Breast epithelium (tissue), 4 donors: Measurements from ENCODE around the gene TSPAN2. TPM values are rescaled to one million over a fixed set of nuclear protein-coding genes. Genes with fewer than 3 reads are reported as not detected.
A peak's percentile ranks its signal among the peaks of the same experiment; 100 is the strongest.

Experiments used
- DNase-seq, 2 donors: peaks; one replicate each; pipeline ENCODE4 v3.0.0-alpha.2; 2019; ENCODE audit warnings: low spot score in 2 of 2
- H3K27ac ChIP-seq, 2 donors: fragments of 200-600 bp; sonication (generic) in 1 of 2; one replicate each; pipeline ENCODE4 v1.5.1; 2016 to 2019; ENCODE audit warnings: mild to moderate bottlenecking in 1 of 2
- H3K27me3 ChIP-seq, 2 donors: fragments of 200-600 bp; sonication (generic) in 1 of 2; one replicate each; pipeline versions ENCODE4 v1.5.1 to v1.6.0; 2017 to 2019; ENCODE audit warnings: control low read depth in 1 of 2, mild to moderate bottlenecking in 1 of 2
- H3K36me3 ChIP-seq: fragments of 200-600 bp; one replicate; pipeline ENCODE4 v1.5.1; 2019
- H3K4me1 ChIP-seq, 2 donors: fragments of 200-600 bp; sonication (generic); one replicate each; pipeline ENCODE4 v1.5.1; 2016 to 2019; ENCODE audit warnings: control low read depth in 1 of 2
- H3K4me3 ChIP-seq, 3 donors: fragments of 200-600 bp; sonication (generic); 1 replicate in 2 of 3; 2 replicates in 1 of 3; pipeline ENCODE4 v1.5.1; 2016 to 2019; ENCODE audit warnings: mild to moderate bottlenecking in 3 of 3, moderate library complexity in 2 of 3
- H3K9me3 ChIP-seq, 2 donors: fragments of 200-600 bp; sonication (generic) in 1 of 2; one replicate each; pipeline ENCODE4 v1.5.1; 2016 to 2019; ENCODE audit warnings: control low read depth in 1 of 2
- POLR2A ChIP-seq: fragments of 450-650 bp; IDR thresholded peaks from one replicate; pipeline ENCODE4 v1.6.1; 2016; ENCODE audit warnings: antibody characterized with exemption, mild to moderate bottlenecking, moderate library complexity
- POLR2AphosphoS5 ChIP-seq, 3 donors: sonication (generic); formaldehyde crosslinking; IDR thresholded peaks; one replicate each; pipeline ENCODE4 v1.6.1; 2017; ENCODE audit warnings: antibody characterized with exemption in 3 of 3
- intact Hi-C: fragments of 100-400 bp; cut with DNase I; formaldehyde crosslinking; loops from one replicate; pipeline ENCODE4 v1.15.1; 2023; ENCODE audit warnings: low total_unique reads
- total RNA-seq, 3 donors: library from RNA; depleted of rRNA; stranded (reverse); fragments of >200 nt; gene quantifications; one replicate each; pipeline ENCODE4 v1.1.0, GENCODE V29; 2016
- TF ChIP-seq, protein P1 (sequence below), 3 donors: fragments of 450-650 bp; IDR thresholded peaks; one replicate each; pipeline ENCODE4 v1.5.1; 2016 to 2017; ENCODE audit warnings: antibody characterized with exemption in 3 of 3, mild to moderate bottlenecking in 3 of 3, moderate library complexity in 3 of 3

TSPAN2 gene
- total RNA-seq, 3 donors from 2014 or later = 2.6 to 9.7 (median 3.7) TPM

- intact Hi-C loops = no loop called here
- H3K4me1 ChIP-seq = no peaks in the 10 kb centered on the region
- H3K9me3 ChIP-seq = no peaks in the 10 kb centered on the region
- peaks cover 0 to 5% of the 10 kb centered on the region in 2 donors for H3K27me3 ChIP-seq
- no peak overlapping the region for H3K4me3 ChIP-seq
- DNase-seq = no peak
- TF ChIP-seq POLR2A (no peak), POLR2AphosphoS5 (IDR thresholded peaks at IDR 0.05) (no peak)
- TF ChIP-seq, protein P1, sequence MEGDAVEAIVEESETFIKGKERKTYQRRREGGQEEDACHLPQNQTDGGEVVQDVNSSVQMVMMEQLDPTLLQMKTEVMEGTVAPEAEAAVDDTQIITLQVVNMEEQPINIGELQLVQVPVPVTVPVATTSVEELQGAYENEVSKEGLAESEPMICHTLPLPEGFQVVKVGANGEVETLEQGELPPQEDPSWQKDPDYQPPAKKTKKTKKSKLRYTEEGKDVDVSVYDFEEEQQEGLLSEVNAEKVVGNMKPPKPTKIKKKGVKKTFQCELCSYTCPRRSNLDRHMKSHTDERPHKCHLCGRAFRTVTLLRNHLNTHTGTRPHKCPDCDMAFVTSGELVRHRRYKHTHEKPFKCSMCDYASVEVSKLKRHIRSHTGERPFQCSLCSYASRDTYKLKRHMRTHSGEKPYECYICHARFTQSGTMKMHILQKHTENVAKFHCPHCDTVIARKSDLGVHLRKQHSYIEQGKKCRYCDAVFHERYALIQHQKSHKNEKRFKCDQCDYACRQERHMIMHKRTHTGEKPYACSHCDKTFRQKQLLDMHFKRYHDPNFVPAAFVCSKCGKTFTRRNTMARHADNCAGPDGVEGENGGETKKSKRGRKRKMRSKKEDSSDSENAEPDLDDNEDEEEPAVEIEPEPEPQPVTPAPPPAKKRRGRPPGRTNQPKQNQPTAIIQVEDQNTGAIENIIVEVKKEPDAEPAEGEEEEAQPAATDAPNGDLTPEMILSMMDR (IDR thresholded peaks at IDR 0.05) = no peak
- no peaks in the 10 kb centered on the region for H3K36me3 ChIP-seq
- no peak overlapping the region for H3K27ac ChIP-seq
Observed at GRCh38 chr1:115091572-115091971, 2.3 kb upstream of the TSPAN2 start.

DNA sequence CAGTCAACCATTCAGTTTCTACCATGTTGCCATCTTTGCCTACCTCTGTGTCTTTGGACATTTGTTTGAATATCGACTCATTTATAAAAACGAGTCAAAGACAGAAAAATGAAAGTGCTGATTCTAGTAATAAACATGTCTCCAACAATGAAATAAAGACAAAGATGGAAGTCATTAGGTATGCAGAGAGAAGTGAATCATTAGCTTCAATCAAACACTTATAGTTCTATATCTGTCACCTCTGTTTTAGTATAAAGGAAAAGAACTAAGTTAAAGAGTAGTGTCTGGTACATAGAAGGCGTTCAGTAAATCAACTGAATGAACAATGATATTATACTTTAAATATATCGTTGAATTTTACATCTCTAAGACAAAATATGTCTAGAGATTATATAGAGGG, 1.7 kb upstream of the TSPAN2 start:
- H3K27ac ChIP-seq = no peak overlapping the region
- no peak for DNase-seq
- no peaks in the 10 kb centered on the region for H3K4me1 ChIP-seq
- H3K9me3 ChIP-seq = no peaks in the 10 kb centered on the region
- no peaks in the 10 kb centered on the region for H3K36me3 ChIP-seq
- TF ChIP-seq POLR2A (no peak), POLR2AphosphoS5 (IDR thresholded peaks at IDR 0.05) (no peak)
- TF ChIP-seq, protein P1 (IDR thresholded peaks at IDR 0.05) = no peak
- intact Hi-C loops = no loop called here
- peaks cover 0 to 5% of the 10 kb centered on the region in 2 donors for H3K27me3 ChIP-seq
- no peak overlapping the region for H3K4me3 ChIP-seq

DNA sequence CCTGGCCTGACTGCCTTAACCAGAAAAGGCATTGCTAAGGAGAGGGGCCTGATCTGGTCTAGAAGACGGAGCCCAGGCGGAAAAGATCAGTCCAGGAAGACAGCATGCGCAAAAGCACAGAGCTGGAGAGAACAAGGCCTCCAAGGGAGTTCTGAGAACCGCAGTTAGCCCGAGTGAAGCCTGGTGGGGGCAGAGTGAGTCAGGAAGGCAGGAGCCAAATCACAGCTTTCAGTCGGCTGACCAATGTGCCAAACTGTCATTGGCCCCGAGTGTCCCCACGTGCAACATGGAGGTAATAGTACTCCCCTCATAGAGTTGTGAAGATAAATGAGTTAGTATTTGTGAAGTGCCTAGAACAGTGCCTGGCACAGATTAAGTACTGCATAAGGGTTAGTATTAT, 1.2 kb upstream of the TSPAN2 start:
- peak overlapping the region; percentile 62 to 76 for H3K27ac ChIP-seq

DNA sequence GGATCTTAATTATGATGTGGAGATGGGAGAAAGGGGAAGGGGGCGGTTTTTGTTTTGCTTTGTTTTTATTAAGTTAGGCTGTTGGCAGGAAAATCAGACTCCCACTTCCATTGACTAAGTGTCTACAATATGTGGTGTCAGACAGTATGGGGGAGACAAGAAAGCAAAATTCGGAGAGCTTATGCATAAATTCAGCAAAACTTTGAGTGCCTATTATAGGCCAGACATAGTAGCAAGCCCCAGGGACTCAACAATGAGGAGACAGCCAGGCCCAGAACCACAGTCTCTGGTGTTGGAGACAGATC, 835 bp upstream of the TSPAN2 start:
- peak overlapping the region; percentile 50 to 73 (median 65) for H3K4me3 ChIP-seq
- DNase-seq = no peak
- intact Hi-C loops = no loop called here
- no peaks in the 10 kb centered on the region for H3K4me1 ChIP-seq
- H3K27ac ChIP-seq = peak overlapping the region; percentile 62 to 76
- TF ChIP-seq, protein P1 (IDR thresholded peaks at IDR 0.05) = no peak
- TF ChIP-seq POLR2AphosphoS5 (IDR thresholded peaks at IDR 0.05) = no peak
- TF ChIP-seq POLR2A = no peak
- H3K36me3 ChIP-seq = no peaks in the 10 kb centered on the region
- no peaks in the 10 kb centered on the region for H3K9me3 ChIP-seq
- peaks cover 0 to under 1% of the 10 kb centered on the region in 2 donors for H3K27me3 ChIP-seq

More for the DNA sequence above, 1.2 kb upstream of the TSPAN2 start:
- Histone ChIP-seq H3K9me3 (no peaks in the 10 kb centered on the region), H3K4me1 (no peaks in the 10 kb centered on the region), H3K36me3 (no peaks in the 10 kb centered on the region), H3K27me3 (peaks cover 0 to 4% of the 10 kb centered on the region in 2 donors), H3K4me3 (peak overlapping the region in 1 of 3 donors; percentile 73)
- DNase-seq = no peak
- TF ChIP-seq, protein P1 (IDR thresholded peaks at IDR 0.05) = no peak
- TF ChIP-seq POLR2A = no peak
- no peak for TF ChIP-seq POLR2AphosphoS5 (IDR thresholded peaks at IDR 0.05)
- intact Hi-C loops = no loop called here

DNA sequence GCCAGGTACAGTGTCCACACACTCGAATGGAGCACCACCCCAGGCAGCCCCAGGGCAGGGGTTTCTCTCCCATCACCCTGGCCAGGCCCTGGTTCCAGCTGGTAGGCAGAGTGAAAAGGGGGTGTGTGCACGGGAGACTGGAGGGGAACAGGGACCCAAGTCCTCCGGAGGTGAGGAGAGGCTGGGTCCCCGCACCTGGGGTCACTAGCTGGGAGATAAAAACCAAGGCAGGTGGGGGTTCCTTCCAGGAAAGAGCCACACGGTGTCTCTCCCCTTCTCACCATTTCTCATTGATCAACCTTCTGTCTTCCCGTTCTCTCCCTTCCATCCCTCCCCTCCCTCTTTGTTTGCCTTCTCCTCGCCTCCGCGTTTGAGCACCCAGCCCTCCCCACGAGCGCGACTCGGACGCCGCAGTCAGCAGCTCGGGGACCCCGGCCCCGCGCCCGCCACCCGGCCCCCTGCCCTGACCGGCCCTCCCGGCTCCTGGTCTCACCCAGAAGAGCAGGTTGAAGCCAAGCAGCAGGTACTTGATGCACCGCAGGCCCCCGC, 358 bp downstream of the TSPAN2 start:
- Histone ChIP-seq H3K9me3 (no peaks in the 10 kb centered on the region), H3K4me1 (no peaks in the 10 kb centered on the region), H3K4me3 (peak overlapping the region; percentile 50 to 73 (median 65)), H3K36me3 (no peaks in the 10 kb centered on the region), H3K27me3 (no peaks in the 10 kb centered on the region), H3K27ac (peak overlapping the region; percentile 50 to 76)
- intact Hi-C loops = no loop called here
- TF ChIP-seq POLR2A (no peak), POLR2AphosphoS5 (IDR thresholded peaks at IDR 0.05) (no peak)
- TF ChIP-seq, protein P1 (IDR thresholded peaks at IDR 0.05) = no peak
- no peak for DNase-seq
